Activated T-cell treated with anti-CD3 and anti-CD28 coated beads, Interleukin-2, amount 50 U/mL, for 4 hours (primary cell): Measurements from ENCODE around the gene GCNT1. TPM values are rescaled to one million over a fixed set of nuclear protein-coding genes. Genes with fewer than 3 reads are reported as not detected.
"Not testable (repeated sequence)": the region's sequence is repeated elsewhere in the genome, so short reads cannot be mapped to it uniquely, and the experiment has no call there.

ENCODE experiments used
- ATAC-seq, 2 donors: fragments of 200-7000 bp; cut with Tn5 transposase; one replicate each; pipeline ENCODE4 v1.10.0; 2021
- DNase-seq: peaks from one replicate; pipeline ENCODE4 v3.0.0-alpha.2; 2020
- H3K27me3 Mint-ChIP-seq: one replicate; pipeline ENCODE4 v1.8.0; 2021; ENCODE audit warnings: low read depth, mixed read lengths
- H3K36me3 Mint-ChIP-seq: one replicate; pipeline ENCODE4 v1.8.0; 2022; ENCODE audit warnings: mixed read lengths; ENCODE audit not compliant: insufficient read depth
- H3K4me1 Mint-ChIP-seq: one replicate; pipeline ENCODE4 v1.8.0; 2021; ENCODE audit warnings: low read depth, mixed read lengths
- H3K4me3 Mint-ChIP-seq: one replicate; pipeline ENCODE4 v1.8.0; 2021; ENCODE audit warnings: mild to moderate bottlenecking, moderate library complexity, mixed read lengths
- H3K9me3 Mint-ChIP-seq: one replicate; pipeline ENCODE4 v1.8.0; 2021; ENCODE audit warnings: mixed read lengths
- total RNA-seq, 3 donors: library from RNA; stranded (reverse); gene quantifications; one replicate each; pipeline ENCODE4 v1.2.1, GENCODE V29; 2021

Gene GCNT1
- total RNA-seq, 3 donors from 2014 or later = 6.2 to 8.9 (median 7.7) TPM

- H3K4me1 Mint-ChIP-seq = peaks cover 15% of the 10 kb centered on the region
- H3K9me3 Mint-ChIP-seq, DNase-seq, H3K27me3 Mint-ChIP-seq, H3K36me3 Mint-ChIP-seq, H3K4me3 Mint-ChIP-seq, ATAC-seq: not testable (repeated sequence)
Observed at GRCh38 chr9:76491056-76491455, 32.1 kb downstream of the GCNT1 start.

GRCh38 chr9:76493496-76493895 is 34.5 kb downstream of the GCNT1 start:
- peaks cover 13% of the 10 kb centered on the region for H3K4me1 Mint-ChIP-seq
- not testable (repeated sequence) for ATAC-seq, H3K36me3 Mint-ChIP-seq, H3K27me3 Mint-ChIP-seq, H3K4me3 Mint-ChIP-seq, DNase-seq, H3K9me3 Mint-ChIP-seq

GRCh38 chr9:76500061-76500460 is 41.1 kb downstream of the GCNT1 start:
- Mint-ChIP-seq H3K9me3 (peaks cover 5% of the 10 kb centered on the region), H3K36me3 (peaks cover 20% of the 10 kb centered on the region), H3K4me3 (no peak overlapping the region), H3K4me1 (peaks cover 4% of the 10 kb centered on the region), H3K27me3 (no peaks in the 10 kb centered on the region)
- ATAC-seq = no peak
- no peak for DNase-seq

GRCh38 chr9:76502746-76503145 is 43.8 kb downstream of the GCNT1 start:
- Mint-ChIP-seq H3K36me3 (peaks cover 18% of the 10 kb centered on the region), H3K4me1 (peaks cover 4% of the 10 kb centered on the region), H3K27me3 (no peaks in the 10 kb centered on the region), H3K4me3 (no peak overlapping the region), H3K9me3 (no peaks in the 10 kb centered on the region)
- no peak for DNase-seq
- ATAC-seq = no peak

GRCh38 chr9:76510041-76510440 is 51.1 kb downstream of the GCNT1 start:
- Mint-ChIP-seq H3K36me3 (no peaks in the 10 kb centered on the region), H3K4me1 (no peaks in the 10 kb centered on the region), H3K27me3 (peaks cover 2% of the 10 kb centered on the region), H3K4me3 (no peak overlapping the region), H3K9me3 (no peaks in the 10 kb centered on the region)
- DNase-seq = no peak
- ATAC-seq = no peak

GRCh38 chr9:76510446-76510845 is 51.5 kb downstream of the GCNT1 start:
- DNase-seq (no peak), ATAC-seq (no peak)
- Mint-ChIP-seq H3K4me1 (no peaks in the 10 kb centered on the region), H3K9me3 (no peaks in the 10 kb centered on the region), H3K4me3 (no peak overlapping the region), H3K27me3 (peaks cover 3% of the 10 kb centered on the region), H3K36me3 (no peaks in the 10 kb centered on the region)

- Mint-ChIP-seq H3K4me3 (no peak overlapping the region), H3K9me3 (no peaks in the 10 kb centered on the region), H3K4me1 (peaks cover 2% of the 10 kb centered on the region), H3K27me3 (peaks cover 4% of the 10 kb centered on the region), H3K36me3 (no peaks in the 10 kb centered on the region)
- DNase-seq (no peak), ATAC-seq (no peak)
Observed at GRCh38 chr9:76512826-76513225, 53.8 kb downstream of the GCNT1 start.

- peaks cover 2% of the 10 kb centered on the region for H3K4me1 Mint-ChIP-seq
- DNase-seq (no peak), ATAC-seq (no peak)
- H3K27me3 Mint-ChIP-seq = peaks cover 4% of the 10 kb centered on the region
- H3K36me3 Mint-ChIP-seq = no peaks in the 10 kb centered on the region
- no peaks in the 10 kb centered on the region for H3K9me3 Mint-ChIP-seq
- no peak overlapping the region for H3K4me3 Mint-ChIP-seq
Observed at GRCh38 chr9:76516350-76516749, 57.4 kb downstream of the GCNT1 start.

- Mint-ChIP-seq H3K9me3 (no peaks in the 10 kb centered on the region), H3K36me3 (no peaks in the 10 kb centered on the region), H3K4me1 (peaks cover 2% of the 10 kb centered on the region), H3K4me3 (no peak overlapping the region), H3K27me3 (peaks cover 4% of the 10 kb centered on the region)
- ATAC-seq (no peak), DNase-seq (no peak)
Observed at GRCh38 chr9:76516871-76517270, 57.9 kb downstream of the GCNT1 start.

- no peaks in the 10 kb centered on the region for H3K9me3 Mint-ChIP-seq
- peaks cover 2% of the 10 kb centered on the region for H3K4me1 Mint-ChIP-seq
- peaks cover 3% of the 10 kb centered on the region for H3K27me3 Mint-ChIP-seq
- ATAC-seq (no peak), DNase-seq (no peak)
- H3K4me3 Mint-ChIP-seq = no peak overlapping the region
- H3K36me3 Mint-ChIP-seq = no peaks in the 10 kb centered on the region
Observed at GRCh38 chr9:76519075-76519835, 60.3 kb downstream of the GCNT1 start.

GRCh38 chr9:76521244-76521681 is 62.3 kb downstream of the GCNT1 start:
- DNase-seq (no peak), ATAC-seq (no peak)
- Mint-ChIP-seq H3K4me3 (no peak overlapping the region), H3K4me1 (peaks cover 2% of the 10 kb centered on the region), H3K9me3 (no peaks in the 10 kb centered on the region), H3K27me3 (no peaks in the 10 kb centered on the region), H3K36me3 (no peaks in the 10 kb centered on the region)

GRCh38 chr9:76521906-76522305 is 62.9 kb downstream of the GCNT1 start:
- Mint-ChIP-seq H3K4me1 (peaks cover 2% of the 10 kb centered on the region), H3K4me3 (no peak overlapping the region), H3K36me3 (no peaks in the 10 kb centered on the region), H3K27me3 (no peaks in the 10 kb centered on the region), H3K9me3 (no peaks in the 10 kb centered on the region)
- ATAC-seq (no peak), DNase-seq (no peak)

GRCh38 chr9:76523617-76524200 is 64.7 kb downstream of the GCNT1 start:
- H3K36me3 Mint-ChIP-seq, DNase-seq, H3K27me3 Mint-ChIP-seq, ATAC-seq, H3K9me3 Mint-ChIP-seq, H3K4me1 Mint-ChIP-seq, H3K4me3 Mint-ChIP-seq: not testable (repeated sequence)

GRCh38 chr9:76525196-76525595 is 66.2 kb downstream of the GCNT1 start:
- H3K4me1 Mint-ChIP-seq = no peaks in the 10 kb centered on the region
- H3K9me3 Mint-ChIP-seq = no peaks in the 10 kb centered on the region
- no peak for DNase-seq
- ATAC-seq = no peak
- no peaks in the 10 kb centered on the region for H3K36me3 Mint-ChIP-seq
- H3K27me3 Mint-ChIP-seq = no peaks in the 10 kb centered on the region
- no peak overlapping the region for H3K4me3 Mint-ChIP-seq

- Mint-ChIP-seq H3K4me3 (no peak overlapping the region), H3K9me3 (no peaks in the 10 kb centered on the region), H3K27me3 (no peaks in the 10 kb centered on the region), H3K4me1 (peaks cover 3% of the 10 kb centered on the region), H3K36me3 (no peaks in the 10 kb centered on the region)
- no peak for ATAC-seq
- DNase-seq = no peak
Observed at GRCh38 chr9:76526026-76526425, 67.0 kb downstream of the GCNT1 start.
